22Rv1 (cell line): ENCODE results near the gene FAXDC2.

Experiments
- ZFX ChIP-seq: fragments of 450-650 bp; IDR thresholded peaks from 2 replicates; pipeline ENCODE4 v1.6.1; 2017; ENCODE audit warnings: antibody characterized with exemption, borderline replicate concordance
- TF ChIP-seq, protein P1 (sequence below): fragments of 450-650 bp; IDR thresholded peaks from 2 replicates; pipeline ENCODE4 v1.5.1; 2017; ENCODE audit warnings: mild to moderate bottlenecking

DNA sequence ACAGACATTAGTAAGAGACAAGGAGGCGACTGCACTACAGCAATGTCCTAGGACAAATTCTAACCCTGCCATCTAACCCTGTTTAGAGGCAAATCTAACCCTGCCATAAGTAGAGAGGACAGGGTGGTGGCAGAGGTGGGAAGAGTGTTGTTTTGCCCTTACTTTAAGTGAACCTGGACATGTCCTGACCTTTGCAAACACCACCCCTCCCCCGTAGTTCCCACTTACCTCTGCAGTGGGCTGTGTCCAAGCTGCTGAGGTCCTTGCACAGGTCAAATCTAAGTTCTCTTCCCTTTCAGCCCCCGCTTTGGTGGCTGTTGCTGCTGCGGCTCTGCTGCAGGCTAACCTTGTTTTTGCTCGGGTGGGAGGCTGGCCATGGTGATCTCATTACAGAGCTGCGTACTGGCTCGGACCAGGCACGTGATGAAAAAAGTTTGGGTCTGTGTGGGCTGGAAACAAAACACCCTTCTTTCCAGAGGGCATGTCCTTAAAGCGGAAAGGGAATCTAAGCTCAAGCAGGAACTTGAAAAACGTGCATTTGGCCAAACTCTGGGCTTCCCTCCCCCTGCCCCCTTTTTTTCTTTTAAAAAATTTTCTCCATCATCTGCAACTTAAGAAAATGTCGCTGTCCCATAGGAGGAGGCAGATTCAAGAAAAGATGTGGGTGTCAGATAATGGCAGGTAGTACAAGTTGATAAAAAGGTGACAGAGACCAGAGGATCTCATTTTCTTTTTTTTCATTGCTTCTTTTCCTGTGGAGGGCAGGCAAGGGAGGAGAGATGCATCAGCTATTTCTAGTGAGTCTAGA is at the start of gene FAXDC2:
- TF ChIP-seq, protein P1, sequence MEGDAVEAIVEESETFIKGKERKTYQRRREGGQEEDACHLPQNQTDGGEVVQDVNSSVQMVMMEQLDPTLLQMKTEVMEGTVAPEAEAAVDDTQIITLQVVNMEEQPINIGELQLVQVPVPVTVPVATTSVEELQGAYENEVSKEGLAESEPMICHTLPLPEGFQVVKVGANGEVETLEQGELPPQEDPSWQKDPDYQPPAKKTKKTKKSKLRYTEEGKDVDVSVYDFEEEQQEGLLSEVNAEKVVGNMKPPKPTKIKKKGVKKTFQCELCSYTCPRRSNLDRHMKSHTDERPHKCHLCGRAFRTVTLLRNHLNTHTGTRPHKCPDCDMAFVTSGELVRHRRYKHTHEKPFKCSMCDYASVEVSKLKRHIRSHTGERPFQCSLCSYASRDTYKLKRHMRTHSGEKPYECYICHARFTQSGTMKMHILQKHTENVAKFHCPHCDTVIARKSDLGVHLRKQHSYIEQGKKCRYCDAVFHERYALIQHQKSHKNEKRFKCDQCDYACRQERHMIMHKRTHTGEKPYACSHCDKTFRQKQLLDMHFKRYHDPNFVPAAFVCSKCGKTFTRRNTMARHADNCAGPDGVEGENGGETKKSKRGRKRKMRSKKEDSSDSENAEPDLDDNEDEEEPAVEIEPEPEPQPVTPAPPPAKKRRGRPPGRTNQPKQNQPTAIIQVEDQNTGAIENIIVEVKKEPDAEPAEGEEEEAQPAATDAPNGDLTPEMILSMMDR: no peak
- no peak for TF ChIP-seq ZFX
